ENCODE measurements around the gene ALDH1L1.

DNA sequence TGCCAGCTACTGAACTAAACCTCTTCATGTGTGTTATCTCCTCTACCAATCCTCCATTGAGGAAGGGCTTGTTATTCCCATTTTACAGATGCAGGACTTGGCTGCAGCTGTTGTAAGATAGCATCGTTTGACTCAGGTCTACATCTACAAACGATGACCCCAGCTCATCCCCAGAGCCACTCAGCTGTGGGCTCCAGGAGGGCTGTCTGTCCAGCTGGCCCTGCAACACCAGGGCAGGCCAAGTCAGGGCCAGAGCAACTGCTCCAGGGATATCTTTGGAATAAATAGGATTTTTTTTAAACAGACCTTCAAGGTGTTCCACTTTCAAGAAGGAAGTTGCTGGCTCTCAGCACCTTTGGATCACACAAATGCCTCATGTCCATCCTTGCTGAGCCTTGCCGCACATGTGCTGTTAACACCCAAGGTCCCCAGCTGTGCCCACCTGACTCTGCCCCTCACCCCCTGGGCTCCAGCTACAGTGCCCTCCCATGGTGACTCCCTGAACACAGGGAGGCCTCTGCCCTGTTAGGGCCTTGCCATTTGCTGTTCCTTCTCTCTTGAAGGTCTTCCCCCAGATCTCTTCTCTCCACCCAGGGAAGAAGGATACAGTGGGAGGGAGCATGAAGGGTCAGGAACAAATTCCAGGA, 31.0 kb downstream of the ALDH1L1 start:
- TF ChIP-seq REST (IDR thresholded peaks at IDR 0.05; ENCODE audit: insufficient read depth in 1 of 2, low read depth in 2 of 2, low read length in 2 of 2) (no peak), POLR2AphosphoS5 (IDR thresholded peaks at IDR 0.05; ENCODE audit: low read depth, low read length) (no peak), TAF1 (IDR thresholded peaks at IDR 0.05; ENCODE audit: borderline replicate concordance, insufficient read depth, low read length) (no peak), SIN3A (IDR thresholded peaks at IDR 0.05; ENCODE audit: borderline replicate concordance, insufficient read depth, low read length) (no peak)

Measured in PFSK-1 (cell line).